Neural progenitor cell (in vitro differentiated cells): ENCODE measurements around the gene UCP1.

Experiments
- CTCF ChIP-seq: fragments of 200-600 bp; sonication (generic); IDR thresholded peaks from 2 replicates; pipeline ENCODE4 v1.5.1; 2017; ENCODE audit warnings: antibody characterized with exemption, mild to moderate bottlenecking
- EZH2 ChIP-seq: fragments of 200-600 bp; sonication (generic); IDR thresholded peaks from 2 replicates; pipeline ENCODE4 v1.6.1; 2017; ENCODE audit warnings: antibody characterized with exemption, mild to moderate bottlenecking, moderate library complexity
- EZH2phosphoT487 ChIP-seq: fragments of 200-600 bp; sonication (generic); IDR thresholded peaks from 2 replicates; pipeline ENCODE4 v1.6.1; 2017; ENCODE audit warnings: antibody characterized with exemption

- no peak for TF ChIP-seq EZH2
- peak; percentile 50 for TF ChIP-seq CTCF
- no peak for TF ChIP-seq EZH2phosphoT487
These were observed 41.0 kb upstream of the UCP1 start for GRCh38 chr4:140609548-140610425.
